Endothelial cell of umbilical vein (primary cell): Measurements from ENCODE around the gene URAD.

ENCODE experiments used
- FOS ChIP-seq: IDR thresholded peaks from 2 replicates; pipeline ENCODE4 v1.6.1; 2011; ENCODE audit warnings: mild to moderate bottlenecking, low read length, moderate library complexity, borderline replicate concordance; ENCODE audit not compliant: insufficient read depth
- POLR2A ChIP-seq: IDR thresholded peaks from 2 replicates; pipeline ENCODE4 v1.6.1; 2012; ENCODE audit warnings: low read depth, mild to moderate bottlenecking, control low read depth, low read length
- TF ChIP-seq, protein P1 (sequence below), 2 donors: IDR thresholded peaks; 1 replicate in 1 of 2; 2 replicates in 1 of 2; pipeline ENCODE4 v1.5.1; 2011; ENCODE audit warnings: low read length in 2 of 2, mild to moderate bottlenecking in 2 of 2, moderate library complexity in 2 of 2, control low read depth in 1 of 2, inconsistent platforms in 1 of 2, low read depth in 1 of 2; ENCODE audit not compliant: insufficient read depth in 1 of 2; ENCODE audit errors: extremely low read depth in 1 of 2

DNA sequence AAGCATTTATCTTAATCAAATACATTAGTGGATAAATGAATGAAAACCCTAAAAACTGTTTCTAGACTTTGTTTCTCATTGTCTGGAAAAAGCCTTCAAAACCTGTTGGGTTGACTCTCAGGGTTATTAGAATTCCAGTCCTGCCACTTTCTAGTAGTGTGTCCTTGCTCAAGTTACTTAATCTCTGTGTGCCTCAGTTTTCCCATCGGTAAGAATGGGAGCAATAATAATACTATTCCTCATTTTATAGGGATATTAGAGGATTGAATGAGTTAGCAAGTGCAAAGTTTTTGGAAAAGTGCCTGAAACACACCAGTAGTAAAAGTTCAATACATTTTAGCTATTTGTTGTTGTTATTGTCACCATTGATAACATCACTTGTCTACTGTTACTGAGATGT is 2.9 kb downstream of the URAD start:
- no peak for TF ChIP-seq FOS
- TF ChIP-seq, protein P1, sequence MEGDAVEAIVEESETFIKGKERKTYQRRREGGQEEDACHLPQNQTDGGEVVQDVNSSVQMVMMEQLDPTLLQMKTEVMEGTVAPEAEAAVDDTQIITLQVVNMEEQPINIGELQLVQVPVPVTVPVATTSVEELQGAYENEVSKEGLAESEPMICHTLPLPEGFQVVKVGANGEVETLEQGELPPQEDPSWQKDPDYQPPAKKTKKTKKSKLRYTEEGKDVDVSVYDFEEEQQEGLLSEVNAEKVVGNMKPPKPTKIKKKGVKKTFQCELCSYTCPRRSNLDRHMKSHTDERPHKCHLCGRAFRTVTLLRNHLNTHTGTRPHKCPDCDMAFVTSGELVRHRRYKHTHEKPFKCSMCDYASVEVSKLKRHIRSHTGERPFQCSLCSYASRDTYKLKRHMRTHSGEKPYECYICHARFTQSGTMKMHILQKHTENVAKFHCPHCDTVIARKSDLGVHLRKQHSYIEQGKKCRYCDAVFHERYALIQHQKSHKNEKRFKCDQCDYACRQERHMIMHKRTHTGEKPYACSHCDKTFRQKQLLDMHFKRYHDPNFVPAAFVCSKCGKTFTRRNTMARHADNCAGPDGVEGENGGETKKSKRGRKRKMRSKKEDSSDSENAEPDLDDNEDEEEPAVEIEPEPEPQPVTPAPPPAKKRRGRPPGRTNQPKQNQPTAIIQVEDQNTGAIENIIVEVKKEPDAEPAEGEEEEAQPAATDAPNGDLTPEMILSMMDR (IDR thresholded peaks at IDR 0.05; ENCODE audit: extremely low read depth in 1 of 2, insufficient read depth in 1 of 2, low read depth in 1 of 2, low read length in 2 of 2): no peak
- no peak for TF ChIP-seq POLR2A
